ENCODE results near the gene THRB.

The THRB gene

DNA sequence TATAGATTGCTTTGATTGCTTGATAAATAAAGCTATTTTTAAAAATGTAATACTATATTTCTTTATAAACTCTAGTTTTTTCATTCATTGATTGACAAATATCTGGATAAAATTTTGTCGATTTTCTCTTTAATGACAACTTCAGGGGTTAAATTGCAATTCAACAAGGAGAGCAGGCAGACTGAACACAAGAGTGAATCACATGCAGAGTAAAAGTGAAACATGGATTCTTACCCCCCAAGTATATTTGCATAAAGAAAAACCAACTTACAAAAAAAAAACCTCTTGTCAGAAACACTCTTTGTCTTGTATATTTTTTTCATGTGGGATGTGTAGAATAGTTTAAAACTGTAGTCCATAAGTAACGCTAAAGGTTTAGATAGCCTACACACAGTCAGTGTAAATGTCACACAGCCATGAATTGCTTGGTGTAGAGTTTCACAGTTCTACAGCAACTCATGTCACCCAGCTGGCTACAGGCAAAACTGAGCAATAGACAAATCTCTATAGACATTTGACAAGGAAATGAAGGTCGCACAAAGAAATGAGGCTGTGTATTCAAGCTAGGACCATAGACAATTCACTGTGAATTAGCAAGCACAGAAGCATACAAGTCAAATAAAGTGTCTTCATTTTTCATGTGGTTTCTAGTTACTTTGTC, 141.6 kb downstream of the THRB start:
- no peaks in the 10 kb centered on the region for H3K27me3 Mint-ChIP-seq (ENCODE audit: low read depth, poor library complexity)
- H3K4me3 Mint-ChIP-seq: no peak overlapping the region
- no peaks in the 10 kb centered on the region for H3K36me3 Mint-ChIP-seq (ENCODE audit: low read depth)
- peaks cover 6% of the 10 kb centered on the region for H3K9me3 Mint-ChIP-seq
- DNase-seq: no peak
- H3K27ac Mint-ChIP-seq: no peak overlapping the region
- H3K4me1 Mint-ChIP-seq: peaks cover 21% of the 10 kb centered on the region
- TF ChIP-seq, protein P1, sequence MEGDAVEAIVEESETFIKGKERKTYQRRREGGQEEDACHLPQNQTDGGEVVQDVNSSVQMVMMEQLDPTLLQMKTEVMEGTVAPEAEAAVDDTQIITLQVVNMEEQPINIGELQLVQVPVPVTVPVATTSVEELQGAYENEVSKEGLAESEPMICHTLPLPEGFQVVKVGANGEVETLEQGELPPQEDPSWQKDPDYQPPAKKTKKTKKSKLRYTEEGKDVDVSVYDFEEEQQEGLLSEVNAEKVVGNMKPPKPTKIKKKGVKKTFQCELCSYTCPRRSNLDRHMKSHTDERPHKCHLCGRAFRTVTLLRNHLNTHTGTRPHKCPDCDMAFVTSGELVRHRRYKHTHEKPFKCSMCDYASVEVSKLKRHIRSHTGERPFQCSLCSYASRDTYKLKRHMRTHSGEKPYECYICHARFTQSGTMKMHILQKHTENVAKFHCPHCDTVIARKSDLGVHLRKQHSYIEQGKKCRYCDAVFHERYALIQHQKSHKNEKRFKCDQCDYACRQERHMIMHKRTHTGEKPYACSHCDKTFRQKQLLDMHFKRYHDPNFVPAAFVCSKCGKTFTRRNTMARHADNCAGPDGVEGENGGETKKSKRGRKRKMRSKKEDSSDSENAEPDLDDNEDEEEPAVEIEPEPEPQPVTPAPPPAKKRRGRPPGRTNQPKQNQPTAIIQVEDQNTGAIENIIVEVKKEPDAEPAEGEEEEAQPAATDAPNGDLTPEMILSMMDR (IDR thresholded peaks at IDR 0.05): no peak

DNA sequence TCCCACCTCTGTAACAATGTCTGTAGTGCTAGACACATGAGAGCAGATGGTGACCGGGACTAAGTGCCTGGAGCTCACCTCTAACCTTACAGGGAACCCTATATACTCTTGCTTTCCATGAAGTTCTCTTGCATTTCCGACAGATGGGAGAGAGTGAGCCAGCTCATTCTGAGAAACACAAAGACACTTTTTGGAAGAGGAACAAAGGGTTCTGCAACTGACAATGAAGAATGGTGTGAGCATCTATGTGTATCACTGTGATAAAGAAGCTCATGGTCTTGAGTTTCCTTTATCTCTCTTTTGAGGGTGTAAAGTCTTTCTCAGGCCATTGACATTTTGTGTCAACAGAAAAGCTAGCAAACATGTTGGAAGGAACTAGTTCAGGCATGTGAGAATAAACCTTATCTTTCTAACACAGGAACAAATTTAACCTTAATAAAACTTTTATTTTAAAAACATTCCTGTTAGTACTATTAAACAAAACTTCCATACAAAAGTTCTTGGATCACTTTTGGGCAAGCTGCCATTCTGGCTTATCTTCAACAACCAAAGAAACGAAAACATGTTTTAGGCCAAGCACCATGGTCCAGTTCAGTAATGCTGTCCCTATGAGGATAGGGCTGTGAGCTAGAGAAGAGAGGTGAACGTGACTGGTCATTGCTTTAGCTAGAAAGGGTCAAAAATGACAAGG, 142.7 kb downstream of the THRB start:
- Mint-ChIP-seq H3K36me3 (ENCODE audit: low read depth) (no peaks in the 10 kb centered on the region), H3K27me3 (ENCODE audit: low read depth, poor library complexity) (no peaks in the 10 kb centered on the region), H3K9me3 (peaks cover 6% of the 10 kb centered on the region), H3K27ac (no peak overlapping the region), H3K4me1 (peaks cover 21% of the 10 kb centered on the region), H3K4me3 (no peak overlapping the region)
- TF ChIP-seq, protein P1 (IDR thresholded peaks at IDR 0.05): no peak
- no peak for DNase-seq

GRCh38 chr3:24349367-24350019, 145.2 kb downstream of the THRB start:
- no peaks in the 10 kb centered on the region for H3K36me3 Mint-ChIP-seq (ENCODE audit: low read depth)
- TF ChIP-seq, protein P1 (IDR thresholded peaks at IDR 0.05): no peak

GRCh38 chr3:24348348-24348747, 146.3 kb downstream of the THRB start:
- TF ChIP-seq, protein P1 (IDR thresholded peaks at IDR 0.05): no peak
- H3K4me3 Mint-ChIP-seq: no peak overlapping the region
- H3K9me3 Mint-ChIP-seq: no peaks in the 10 kb centered on the region
- H3K4me1 Mint-ChIP-seq: peaks cover 21% of the 10 kb centered on the region
- DNase-seq: no peak
- no peaks in the 10 kb centered on the region for H3K27me3 Mint-ChIP-seq (ENCODE audit: low read depth, poor library complexity)
- no peaks in the 10 kb centered on the region for H3K36me3 Mint-ChIP-seq (ENCODE audit: low read depth)
- H3K27ac Mint-ChIP-seq: no peak overlapping the region

More at GRCh38 chr3:24349367-24350019, 145.2 kb downstream of the THRB start:
- Mint-ChIP-seq H3K4me3 (no peak overlapping the region), H3K9me3 (peaks cover 3% of the 10 kb centered on the region), H3K27me3 (ENCODE audit: low read depth, poor library complexity) (no peaks in the 10 kb centered on the region), H3K27ac (no peak overlapping the region), H3K4me1 (peaks cover 21% of the 10 kb centered on the region)
- DNase-seq: no peak

GRCh38 chr3:24344784-24345439, 149.7 kb downstream of the THRB start:
- no peak for DNase-seq
- Mint-ChIP-seq H3K27me3 (ENCODE audit: low read depth, poor library complexity) (no peaks in the 10 kb centered on the region), H3K36me3 (ENCODE audit: low read depth) (no peaks in the 10 kb centered on the region), H3K4me3 (no peak overlapping the region), H3K27ac (no peak overlapping the region), H3K9me3 (no peaks in the 10 kb centered on the region), H3K4me1 (no peaks in the 10 kb centered on the region)
- TF ChIP-seq, protein P1 (IDR thresholded peaks at IDR 0.05): no peak
